HL-60 (cell line): ENCODE results near the gene LEPR.

Experiments
- CTCF ChIP-seq: IDR thresholded peaks from one replicate; pipeline ENCODE4 v1.5.1; 2011; ENCODE audit warnings: low read length, control low read depth, inconsistent platforms; ENCODE audit not compliant: insufficient read depth
- GABPA ChIP-seq: IDR thresholded peaks from 2 replicates; pipeline ENCODE4 v1.6.1; 2012; ENCODE audit warnings: low read depth
- POLR2AphosphoS5 ChIP-seq: IDR thresholded peaks from 2 replicates; pipeline ENCODE4 v1.6.1; 2012; ENCODE audit warnings: low read depth
- REST ChIP-seq: IDR thresholded peaks from 2 replicates; pipeline ENCODE4 v1.6.1; 2012; ENCODE audit warnings: low read depth; ENCODE audit not compliant: insufficient replicate concordance

- no peak for TF ChIP-seq GABPA
- no peak for TF ChIP-seq POLR2AphosphoS5
- no peak for TF ChIP-seq CTCF
- TF ChIP-seq REST = no peak
Observed at GRCh38 chr1:65388908-65389695, 31.4 kb upstream of the LEPR start.
